ENCODE data around the gene SHANK2.

The SHANK2 gene

GRCh38 chr11:71269603-71270511, 17.5 kb upstream of the SHANK2 start:
- H3K9ac ChIP-seq = no peak overlapping the region
- H3K4me1 ChIP-seq = peaks cover 0 to 6% (median 2%) of the 10 kb centered on the region in 10 experiments; a peak in 7 of 20 replicates
- H3K27ac ChIP-seq = no peak overlapping the region
- no peak for TF ChIP-seq Cebpa-rat (IDR thresholded peaks at IDR 0.05)
- no peaks in the 10 kb centered on the region for H3K27me3 ChIP-seq
- H3K4me3 ChIP-seq = no peak overlapping the region
- H3K36me3 ChIP-seq = no peaks in the 10 kb centered on the region
- H3K9me3 ChIP-seq (replicated peaks in 1 of 11) = peaks cover 19 to 28% (median 25%) of the 10 kb centered on the region in 11 experiments
- no peak overlapping the region for H3K4me2 ChIP-seq
- H4K20me1 ChIP-seq = no peaks in the 10 kb centered on the region

- Histone ChIP-seq H4K20me1 (no peaks in the 10 kb centered on the region; a peak in 1 of 22 replicates), H3K4me2 (no peak overlapping the region), H3K27ac (no peak overlapping the region), H3K9me3 (replicated peaks in 1 of 11) (peaks cover 10 to 18% (median 16%) of the 10 kb centered on the region in 11 experiments), H3K4me1 (peaks cover 0 to 6% (median 2%) of the 10 kb centered on the region in 10 experiments; a peak in 7 of 20 replicates), H3K9ac (no peak overlapping the region), H3K36me3 (no peaks in the 10 kb centered on the region), H3K27me3 (no peaks in the 10 kb centered on the region), H3K4me3 (no peak overlapping the region)
- no peak for TF ChIP-seq Cebpa-rat (IDR thresholded peaks at IDR 0.05)
Measured at GRCh38 chr11:71268706-71269321, 16.4 kb upstream of the SHANK2 start.

DNA sequence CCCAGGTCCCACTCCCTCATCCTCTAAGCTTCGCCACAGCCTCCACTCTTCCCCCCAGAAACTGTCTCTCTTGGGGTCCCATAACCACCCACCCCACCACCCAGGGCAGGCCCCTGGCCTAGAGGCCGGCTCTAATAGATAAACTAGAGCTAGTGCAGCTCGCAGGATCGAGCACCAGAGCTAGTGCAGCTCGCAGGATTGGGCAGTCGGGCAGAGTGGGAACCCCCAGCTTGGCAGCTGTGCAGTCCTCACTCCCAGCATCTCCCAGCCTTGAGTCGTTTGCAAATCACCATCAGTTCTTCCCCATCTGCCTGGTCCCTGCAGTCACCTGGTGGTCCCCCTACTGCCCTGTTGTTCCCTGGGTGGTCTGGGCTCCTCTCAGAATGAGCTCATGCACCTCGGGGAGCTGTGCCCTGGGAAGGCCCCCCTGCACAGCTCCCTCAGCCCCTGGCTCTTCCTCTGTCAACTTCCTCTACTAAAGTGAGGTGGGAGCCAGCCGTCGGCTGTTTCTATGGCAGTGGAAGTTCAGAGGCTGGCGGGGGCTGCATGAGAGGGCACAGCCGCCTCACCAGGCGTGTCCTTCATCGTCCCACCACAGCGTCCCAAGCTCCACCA, 15.5 kb upstream of the SHANK2 start:
- no peaks in the 10 kb centered on the region for H3K27me3 ChIP-seq
- no peaks in the 10 kb centered on the region; a peak in 1 of 22 replicates for H4K20me1 ChIP-seq
- no peak overlapping the region for H3K4me3 ChIP-seq
- peaks cover 0 to 6% (median 2%) of the 10 kb centered on the region in 10 experiments; a peak in 7 of 20 replicates for H3K4me1 ChIP-seq
- H3K36me3 ChIP-seq = no peaks in the 10 kb centered on the region
- no peak overlapping the region for H3K9ac ChIP-seq
- peaks cover under 1 to 9% (median 7%) of the 10 kb centered on the region in 11 experiments; a peak in 17 of 22 replicates for H3K9me3 ChIP-seq (replicated peaks in 1 of 11)
- TF ChIP-seq Cebpa-rat (IDR thresholded peaks at IDR 0.05) = no peak
- no peak overlapping the region for H3K27ac ChIP-seq
- peak overlapping the region in 3 of 11 experiments; percentile 3 to 34 (median 28); a peak in 3 of 22 replicates for H3K4me2 ChIP-seq

- no peaks in the 10 kb centered on the region for H3K9me3 ChIP-seq (replicated peaks in 1 of 11)
- H4K20me1 ChIP-seq = no peaks in the 10 kb centered on the region; a peak in 1 of 22 replicates
- no peak for TF ChIP-seq Cebpa-rat (IDR thresholded peaks at IDR 0.05)
- H3K36me3 ChIP-seq = no peaks in the 10 kb centered on the region
- H3K4me2 ChIP-seq = no peak overlapping the region
- no peak overlapping the region for H3K9ac ChIP-seq
- H3K27ac ChIP-seq = no peak overlapping the region
- H3K27me3 ChIP-seq = no peaks in the 10 kb centered on the region
- peaks cover 0 to 6% (median 2%) of the 10 kb centered on the region in 10 experiments; a peak in 7 of 20 replicates for H3K4me1 ChIP-seq
- no peak overlapping the region for H3K4me3 ChIP-seq
Measured at GRCh38 chr11:71266114-71266833, 13.9 kb upstream of the SHANK2 start.

GRCh38 chr11:71265559-71266092, 13.2 kb upstream of the SHANK2 start:
- Histone ChIP-seq H3K27ac (no peak overlapping the region), H3K9me3 (replicated peaks in 1 of 11) (no peaks in the 10 kb centered on the region), H3K36me3 (no peaks in the 10 kb centered on the region), H3K4me2 (no peak overlapping the region), H3K4me3 (no peak overlapping the region), H3K9ac (no peak overlapping the region), H4K20me1 (no peaks in the 10 kb centered on the region; a peak in 1 of 22 replicates), H3K4me1 (peaks cover 0 to 6% (median 2%) of the 10 kb centered on the region in 10 experiments; a peak in 7 of 20 replicates), H3K27me3 (no peaks in the 10 kb centered on the region)
- TF ChIP-seq Cebpa-rat (IDR thresholded peaks at IDR 0.05) = no peak

GRCh38 chr11:71263386-71263785, 11.0 kb upstream of the SHANK2 start:
- no peaks in the 10 kb centered on the region for H3K27me3 ChIP-seq
- H3K9ac ChIP-seq = no peak overlapping the region
- no peak overlapping the region for H3K27ac ChIP-seq
- no peak overlapping the region for H3K4me2 ChIP-seq
- H4K20me1 ChIP-seq = no peaks in the 10 kb centered on the region; a peak in 1 of 22 replicates
- peaks cover 12 to 19% (median 13%) of the 10 kb centered on the region in 11 experiments for H3K9me3 ChIP-seq (replicated peaks in 1 of 11)
- H3K4me3 ChIP-seq = no peak overlapping the region
- TF ChIP-seq Cebpa-rat (IDR thresholded peaks at IDR 0.05) = no peak
- H3K4me1 ChIP-seq = peaks cover 0 to 6% (median 2%) of the 10 kb centered on the region in 10 experiments; a peak in 7 of 20 replicates
- H3K36me3 ChIP-seq = no peaks in the 10 kb centered on the region

DNA sequence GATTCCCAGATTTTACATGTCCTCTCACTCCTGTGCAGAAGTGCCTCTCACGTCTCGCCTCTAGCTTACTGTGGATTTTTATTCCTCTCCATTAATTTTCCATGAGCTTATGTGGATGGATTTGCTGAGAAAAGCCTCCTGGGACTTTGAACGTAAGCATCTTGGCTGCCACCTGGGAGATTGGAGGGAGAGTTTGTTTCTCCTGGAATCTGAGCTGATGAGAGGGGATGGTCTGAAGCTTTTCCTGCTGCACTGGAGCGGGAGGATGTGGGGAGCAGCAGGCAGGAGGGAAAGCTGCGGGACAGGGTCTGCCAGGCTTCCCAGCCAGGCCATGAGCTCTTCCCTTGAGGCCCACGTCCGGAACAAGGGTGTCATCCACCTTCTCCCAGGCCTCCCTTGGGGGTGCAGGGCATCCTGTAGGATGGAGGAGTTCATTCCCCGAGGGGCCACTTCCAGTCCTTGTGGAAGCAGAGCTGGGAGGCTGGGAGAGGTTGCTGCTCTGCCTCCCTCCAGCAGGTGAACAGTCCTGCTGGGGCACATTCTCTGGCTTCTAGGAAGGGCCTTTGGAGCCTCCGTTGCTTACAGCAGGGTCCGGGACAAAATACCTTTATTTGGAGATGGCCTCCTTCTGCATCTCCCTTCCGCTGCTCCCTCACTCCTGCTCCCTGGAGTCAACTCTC, 3.6 kb upstream of the SHANK2 start:
- TF ChIP-seq Cebpa-rat (IDR thresholded peaks at IDR 0.05) = no peak
- Histone ChIP-seq H3K27ac (no peak overlapping the region), H3K4me2 (no peak overlapping the region)

DNA sequence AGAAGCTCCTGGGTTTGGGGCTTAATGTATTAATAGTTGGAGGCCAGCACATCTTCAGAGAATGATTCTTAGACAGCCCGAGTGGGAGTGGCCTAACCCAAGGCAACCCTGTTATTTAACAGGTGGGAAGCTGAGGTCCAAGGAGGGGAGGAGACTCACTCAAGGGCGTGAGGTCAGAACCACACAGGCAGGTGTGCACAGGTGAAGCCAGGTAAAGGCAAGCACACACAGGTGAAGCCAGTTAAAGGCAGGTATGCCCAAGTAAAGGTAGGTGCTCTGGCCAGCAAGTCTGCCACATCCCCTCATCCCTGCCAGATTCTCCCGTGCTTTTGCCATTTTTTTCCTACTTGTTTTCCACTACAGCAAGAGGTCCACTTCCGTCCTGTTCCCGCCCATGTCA, 2.9 kb upstream of the SHANK2 start:
- H3K4me1 ChIP-seq = peaks cover 18 to 31% (median 29%) of the 10 kb centered on the region in 10 experiments
- H3K4me3 ChIP-seq = no peak overlapping the region
- H3K27me3 ChIP-seq = peaks cover 52 to 60% (median 59%) of the 10 kb centered on the region in 11 experiments
- H3K27ac ChIP-seq = no peak overlapping the region
- H3K36me3 ChIP-seq = no peaks in the 10 kb centered on the region
- no peak overlapping the region for H3K9ac ChIP-seq
- H3K4me2 ChIP-seq = no peak overlapping the region
- TF ChIP-seq Cebpa-rat (IDR thresholded peaks at IDR 0.05) = no peak
- peaks cover 19 to 26% (median 20%) of the 10 kb centered on the region in 11 experiments for H3K9me3 ChIP-seq (replicated peaks in 1 of 11)
- H4K20me1 ChIP-seq = peaks cover 0 to 37% (median 32%) of the 10 kb centered on the region in 11 experiments; a peak in 18 of 22 replicates

More for the DNA sequence above, 3.6 kb upstream of the SHANK2 start:
- peaks cover 0 to 31% (median 26%) of the 10 kb centered on the region in 11 experiments; a peak in 16 of 22 replicates for H4K20me1 ChIP-seq
- H3K4me1 ChIP-seq = peaks cover 15 to 26% (median 23%) of the 10 kb centered on the region in 10 experiments
- no peaks in the 10 kb centered on the region for H3K36me3 ChIP-seq
- no peak overlapping the region for H3K9ac ChIP-seq
- peaks cover 19 to 26% (median 20%) of the 10 kb centered on the region in 11 experiments for H3K9me3 ChIP-seq (replicated peaks in 1 of 11)
- peaks cover 45 to 54% (median 53%) of the 10 kb centered on the region in 11 experiments for H3K27me3 ChIP-seq
- no peak overlapping the region for H3K4me3 ChIP-seq
